ENCODE data around the gene CLN6.

DNA sequence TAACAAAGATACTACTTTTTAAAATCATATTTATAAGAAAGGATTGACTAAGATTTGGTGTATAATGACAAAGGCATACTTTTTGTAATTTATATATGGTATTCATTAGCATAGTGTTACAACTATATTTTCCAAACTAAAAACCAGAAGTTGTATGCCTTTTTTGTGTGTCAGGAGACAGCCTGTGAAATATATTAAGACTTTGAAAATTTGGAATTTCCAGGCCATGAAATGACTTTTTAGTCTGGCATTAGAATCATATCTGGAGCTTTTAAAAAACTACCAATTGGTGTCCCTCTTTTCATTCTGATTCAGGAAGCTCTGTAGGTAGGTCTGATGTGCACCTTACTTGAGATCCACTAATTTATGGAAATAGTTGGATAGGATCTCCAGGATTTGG lies 66.3 kb downstream of the CLN6 start:
- TF ChIP-seq, protein P1, sequence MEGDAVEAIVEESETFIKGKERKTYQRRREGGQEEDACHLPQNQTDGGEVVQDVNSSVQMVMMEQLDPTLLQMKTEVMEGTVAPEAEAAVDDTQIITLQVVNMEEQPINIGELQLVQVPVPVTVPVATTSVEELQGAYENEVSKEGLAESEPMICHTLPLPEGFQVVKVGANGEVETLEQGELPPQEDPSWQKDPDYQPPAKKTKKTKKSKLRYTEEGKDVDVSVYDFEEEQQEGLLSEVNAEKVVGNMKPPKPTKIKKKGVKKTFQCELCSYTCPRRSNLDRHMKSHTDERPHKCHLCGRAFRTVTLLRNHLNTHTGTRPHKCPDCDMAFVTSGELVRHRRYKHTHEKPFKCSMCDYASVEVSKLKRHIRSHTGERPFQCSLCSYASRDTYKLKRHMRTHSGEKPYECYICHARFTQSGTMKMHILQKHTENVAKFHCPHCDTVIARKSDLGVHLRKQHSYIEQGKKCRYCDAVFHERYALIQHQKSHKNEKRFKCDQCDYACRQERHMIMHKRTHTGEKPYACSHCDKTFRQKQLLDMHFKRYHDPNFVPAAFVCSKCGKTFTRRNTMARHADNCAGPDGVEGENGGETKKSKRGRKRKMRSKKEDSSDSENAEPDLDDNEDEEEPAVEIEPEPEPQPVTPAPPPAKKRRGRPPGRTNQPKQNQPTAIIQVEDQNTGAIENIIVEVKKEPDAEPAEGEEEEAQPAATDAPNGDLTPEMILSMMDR (IDR thresholded peaks at IDR 0.05; ENCODE audit: poor library complexity): no peak
- TF ChIP-seq EZH2phosphoT487 (IDR thresholded peaks at IDR 0.05; ENCODE audit: low read depth, severe bottlenecking, unreplicated experiment) (no peak), EZH2 (IDR thresholded peaks at IDR 0.05; ENCODE audit: borderline replicate concordance) (no peak)
